GM18907 (cell line): ENCODE measurements around the gene NR1D1.

ENCODE experiments used
- ATAC-seq: cut with Tn5 transposase; IDR thresholded peaks from one replicate; pipeline ENCODE4 v1.9.1; 2021; ENCODE audit warnings: mild to moderate bottlenecking, moderate library complexity; ENCODE audit not compliant: unreplicated experiment

NR1D1 gene

DNA sequence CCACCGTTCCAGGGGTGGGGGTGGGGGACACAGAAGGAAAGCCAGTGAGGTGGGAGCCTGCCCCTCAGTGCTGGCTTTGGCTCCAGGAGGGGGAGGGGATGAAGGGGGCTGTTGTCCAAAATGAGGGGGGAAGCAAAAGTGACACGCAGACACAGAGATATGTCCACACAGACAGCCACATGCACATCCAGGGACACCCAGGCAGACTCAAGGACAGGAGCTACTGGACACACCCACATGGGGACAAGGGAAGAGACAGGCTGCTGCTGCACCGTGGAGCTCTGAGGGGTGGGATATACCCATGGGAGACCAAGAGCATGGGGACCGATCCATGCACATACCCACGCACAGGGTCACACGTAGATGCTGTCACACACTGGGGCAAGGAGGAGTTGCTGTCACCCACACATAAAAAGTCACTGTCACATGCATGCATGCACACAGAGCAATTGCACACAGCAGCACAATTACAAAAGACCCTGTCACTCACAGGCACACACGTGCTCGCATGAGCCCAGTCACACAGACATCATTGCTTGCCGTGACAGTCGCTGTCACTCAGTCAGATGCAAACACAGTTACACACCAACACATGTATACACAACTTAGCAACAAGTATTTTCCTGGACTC lies 36.4 kb downstream of the NR1D1 start:
- no peak for ATAC-seq

DNA sequence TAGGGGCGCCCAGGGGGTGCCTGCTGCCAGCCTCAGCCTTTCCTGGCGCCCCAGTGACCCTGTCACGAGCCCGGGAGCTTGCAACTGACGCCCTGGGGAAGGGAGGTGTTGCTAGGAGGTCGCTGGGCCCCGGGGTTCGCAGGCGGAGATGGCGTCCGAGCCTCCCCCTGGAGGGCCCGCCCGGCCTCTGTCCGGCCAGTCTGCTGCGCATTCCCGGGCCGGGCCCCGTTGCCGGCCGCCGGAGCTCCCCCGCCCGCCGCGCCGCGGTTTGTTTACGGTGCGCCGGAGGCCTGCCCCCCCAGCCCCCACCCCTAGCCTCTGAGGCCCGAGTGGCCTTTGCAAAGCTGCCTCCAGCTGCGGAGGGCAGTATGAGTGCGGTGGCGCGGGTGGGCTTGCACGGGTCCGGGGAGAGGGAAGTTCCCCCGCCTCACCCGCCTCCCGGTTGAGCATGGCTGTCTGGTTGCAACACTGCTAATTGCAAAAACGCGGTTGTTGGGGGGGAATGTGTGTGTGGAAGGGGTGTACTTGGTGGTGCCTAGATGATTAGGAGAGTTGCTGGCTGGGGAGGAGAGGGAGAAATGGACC lies 37.1 kb downstream of the NR1D1 start:
- no peak for ATAC-seq

- ATAC-seq: no peak
Measured at GRCh38 chr17:40062329-40063186, 37.8 kb downstream of the NR1D1 start, which contains the start of gene THRA. THRA (plus strand) TSS chr17:40062965; CDS start chr17:40074489, 11,524 bp downstream.

DNA sequence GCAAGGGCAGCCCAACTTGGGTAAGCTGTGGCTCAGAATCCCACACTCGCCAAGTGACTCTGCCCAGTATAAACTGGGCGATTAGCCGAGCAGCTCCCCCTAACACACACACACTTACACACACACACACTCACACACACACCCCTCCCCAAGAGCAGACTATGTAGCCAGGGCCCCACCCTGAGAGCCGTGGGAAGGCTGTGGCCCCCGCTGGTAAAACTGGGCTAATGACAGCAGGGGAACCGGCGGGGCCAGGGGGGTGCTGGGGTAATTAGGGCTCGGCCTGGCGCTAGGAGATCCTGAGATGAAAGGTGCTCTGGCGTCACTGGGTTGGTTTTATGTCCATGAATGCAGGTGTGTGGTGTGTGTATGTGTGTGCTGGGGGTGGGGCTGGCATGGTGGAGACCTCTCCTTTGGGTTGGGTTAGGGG lies 38.8 kb downstream of the NR1D1 start:
- no peak for ATAC-seq

DNA sequence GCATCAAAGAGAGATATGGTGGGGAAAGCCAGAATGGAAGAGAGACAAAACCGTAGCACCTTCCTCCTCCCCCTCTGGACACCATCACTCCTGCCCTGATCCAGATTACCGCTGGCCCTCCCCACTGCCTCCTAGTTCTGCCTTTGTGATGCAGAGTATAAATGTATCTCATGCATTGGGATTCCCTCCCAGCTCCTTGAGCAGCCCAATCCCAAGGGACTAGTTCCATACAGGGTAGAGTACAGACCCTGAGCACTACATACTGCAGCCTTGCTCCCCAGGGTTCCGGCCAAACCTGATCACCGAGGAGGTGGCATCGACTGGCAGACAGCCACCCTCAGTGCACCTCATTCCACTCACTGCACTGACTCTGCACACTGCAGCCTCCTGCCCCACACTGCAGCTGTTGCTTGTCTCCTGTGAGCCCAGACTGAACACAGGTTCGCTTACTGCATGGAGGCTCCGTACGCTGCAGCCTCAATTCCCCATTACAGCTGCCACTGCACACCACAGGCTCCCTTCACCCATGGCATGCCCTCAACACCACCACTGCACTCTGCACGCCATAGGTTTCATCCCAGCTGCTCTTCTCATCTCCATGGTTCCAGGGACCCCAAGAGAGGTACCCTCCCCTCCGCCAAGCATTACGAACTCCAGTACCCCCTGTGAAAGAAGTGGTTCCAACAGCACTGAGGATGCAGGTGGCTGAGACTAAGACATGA lies 39.3 kb downstream of the NR1D1 start:
- no peak for ATAC-seq

- no peak for ATAC-seq
Measured at GRCh38 chr17:40059729-40060475, 40.5 kb downstream of the NR1D1 start.

GRCh38 chr17:40058865-40059264 lies 41.5 kb downstream of the NR1D1 start:
- ATAC-seq: no peak

- ATAC-seq: no peak
Measured at GRCh38 chr17:40058186-40058784, 42.1 kb downstream of the NR1D1 start.

GRCh38 chr17:40056379-40057015 lies 43.9 kb downstream of the NR1D1 start:
- ATAC-seq: no peak
